IPS DF 4.7 (cell line): ENCODE results near the gene ATP13A1.
"Not testable (repeated sequence)": the region's sequence is repeated elsewhere in the genome, so short reads cannot be mapped to it uniquely, and the experiment has no call there.

ENCODE experiments used
- DNase-seq: peaks from one replicate; pipeline ENCODE4 v3.0.0-alpha.2; 2013; ENCODE audit warnings: low spot score; ENCODE audit errors: extremely low read depth

ATP13A1 gene

GRCh38 chr19:19665420-19665948 lies 2.0 kb upstream of the ATP13A1 start:
- DNase-seq, result not testable (repeated sequence)

GRCh38 chr19:19662871-19663255 lies 613 bp downstream of the ATP13A1 start:
- DNase-seq, result no peak

- DNase-seq, result no peak
Observed at GRCh38 chr19:19662344-19662743, 1.1 kb downstream of the ATP13A1 start.

- DNase-seq, result no peak
Observed at GRCh38 chr19:19661675-19662251, 1.7 kb downstream of the ATP13A1 start.

- DNase-seq, result no peak
Observed at GRCh38 chr19:19661141-19661674, 2.3 kb downstream of the ATP13A1 start.

GRCh38 chr19:19659646-19660245 lies 3.7 kb downstream of the ATP13A1 start:
- no peak for DNase-seq

GRCh38 chr19:19657397-19657783 lies 6.1 kb downstream of the ATP13A1 start:
- no peak for DNase-seq

- no peak for DNase-seq
Observed at GRCh38 chr19:19656451-19657396, 6.8 kb downstream of the ATP13A1 start.

- DNase-seq, result no peak
Observed at GRCh38 chr19:19655641-19656343, 7.7 kb downstream of the ATP13A1 start.

- no peak for DNase-seq
Observed at GRCh38 chr19:19655051-19655594, 8.4 kb downstream of the ATP13A1 start.

- no peak for DNase-seq
Observed at GRCh38 chr19:19654441-19654840, 9.0 kb downstream of the ATP13A1 start.

GRCh38 chr19:19653597-19654147 lies 9.8 kb downstream of the ATP13A1 start:
- DNase-seq, result no peak

- DNase-seq, result no peak
Observed at GRCh38 chr19:19652482-19653295, 10.8 kb downstream of the ATP13A1 start.

- no peak for DNase-seq
Observed at GRCh38 chr19:19651076-19651475, 12.4 kb downstream of the ATP13A1 start.

GRCh38 chr19:19650331-19650730 lies 13.1 kb downstream of the ATP13A1 start:
- DNase-seq, result no peak

- DNase-seq, result no peak
Observed at GRCh38 chr19:19649580-19649995, 13.9 kb downstream of the ATP13A1 start.

GRCh38 chr19:19649155-19649554 lies 14.3 kb downstream of the ATP13A1 start:
- DNase-seq, result no peak

GRCh38 chr19:19647037-19647835 lies 16.2 kb downstream of the ATP13A1 start:
- DNase-seq, result no peak
